NCI-H226 (cell line): ENCODE data around the gene TUBA1C.
"Not testable (repeated sequence)": the region's sequence is repeated elsewhere in the genome, so short reads cannot be mapped to it uniquely, and the experiment has no call there.

Experiments
- DNase-seq: peaks from one replicate; pipeline ENCODE4 v3.0.0-alpha.2; 2015

The TUBA1C gene

GRCh38 chr12:49284672-49285071 is 19.8 kb downstream of the TUBA1C start:
- no peak for DNase-seq

GRCh38 chr12:49287876-49288275 is 23.0 kb downstream of the TUBA1C start:
- DNase-seq = no peak

- DNase-seq = no peak
Observed at GRCh38 chr12:49288412-49288853, 23.6 kb downstream of the TUBA1C start.

- no peak for DNase-seq
Observed at GRCh38 chr12:49288922-49289555, 24.2 kb downstream of the TUBA1C start.

GRCh38 chr12:49292729-49293055 is 27.8 kb downstream of the TUBA1C start:
- no peak for DNase-seq

- no peak for DNase-seq
Observed at GRCh38 chr12:49293056-49293956, 28.4 kb downstream of the TUBA1C start.

- no peak for DNase-seq
Observed at GRCh38 chr12:49294086-49294803, 29.4 kb downstream of the TUBA1C start.

- no peak for DNase-seq
Observed at GRCh38 chr12:49294804-49295081, 29.9 kb downstream of the TUBA1C start.

- DNase-seq = no peak
Observed at GRCh38 chr12:49295082-49295936, 30.4 kb downstream of the TUBA1C start, which contains the start of gene PRPH. PRPH (plus strand) TSS chr12:49295147; CDS start chr12:49295201, 54 bp downstream.

- no peak for DNase-seq
Observed at GRCh38 chr12:49296034-49296835, 31.4 kb downstream of the TUBA1C start.

GRCh38 chr12:49296836-49297694 is 32.2 kb downstream of the TUBA1C start:
- no peak for DNase-seq

- DNase-seq = no peak
Observed at GRCh38 chr12:49297695-49298060, 32.8 kb downstream of the TUBA1C start.

- no peak for DNase-seq
Observed at GRCh38 chr12:49298160-49298559, 33.3 kb downstream of the TUBA1C start.

GRCh38 chr12:49301760-49302159 is 36.9 kb downstream of the TUBA1C start:
- DNase-seq = no peak

- DNase-seq = peak; percentile 38
Observed at GRCh38 chr12:49304161-49304560, 39.3 kb downstream of the TUBA1C start.

- DNase-seq = no peak
Observed at GRCh38 chr12:49305762-49306510, 41.1 kb downstream of the TUBA1C start.

GRCh38 chr12:49309386-49309785 is 44.5 kb downstream of the TUBA1C start:
- DNase-seq = no peak

- DNase-seq = not testable (repeated sequence)
Observed at GRCh38 chr12:49310451-49311000, 45.6 kb downstream of the TUBA1C start.

GRCh38 chr12:49314811-49315210 is 49.9 kb downstream of the TUBA1C start:
- DNase-seq = no peak

GRCh38 chr12:49317118-49317517 is 52.2 kb downstream of the TUBA1C start:
- DNase-seq = not testable (repeated sequence)
